Measurements from ENCODE around the gene DSP.

DNA sequence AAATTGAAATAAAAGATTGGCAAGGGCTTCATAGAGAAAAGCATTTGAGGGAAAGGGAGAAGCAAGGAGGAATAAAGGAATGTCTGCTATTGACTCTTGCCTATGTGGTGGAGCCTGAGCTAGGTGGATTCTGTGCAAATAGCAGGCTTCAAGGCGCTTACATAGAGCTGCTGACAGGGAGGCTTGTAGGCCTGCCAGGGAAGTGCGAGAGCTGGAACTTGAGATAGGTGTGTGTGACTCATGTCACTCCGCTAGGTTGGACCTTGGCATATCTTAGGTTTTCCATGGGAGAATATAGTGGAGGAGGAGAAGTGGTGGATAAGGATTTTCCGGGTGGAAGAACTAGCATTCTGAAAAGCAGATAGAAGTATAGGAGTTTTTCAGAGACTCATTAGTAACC, 62.5 kb downstream of the DSP start:
- TF ChIP-seq, protein P1, sequence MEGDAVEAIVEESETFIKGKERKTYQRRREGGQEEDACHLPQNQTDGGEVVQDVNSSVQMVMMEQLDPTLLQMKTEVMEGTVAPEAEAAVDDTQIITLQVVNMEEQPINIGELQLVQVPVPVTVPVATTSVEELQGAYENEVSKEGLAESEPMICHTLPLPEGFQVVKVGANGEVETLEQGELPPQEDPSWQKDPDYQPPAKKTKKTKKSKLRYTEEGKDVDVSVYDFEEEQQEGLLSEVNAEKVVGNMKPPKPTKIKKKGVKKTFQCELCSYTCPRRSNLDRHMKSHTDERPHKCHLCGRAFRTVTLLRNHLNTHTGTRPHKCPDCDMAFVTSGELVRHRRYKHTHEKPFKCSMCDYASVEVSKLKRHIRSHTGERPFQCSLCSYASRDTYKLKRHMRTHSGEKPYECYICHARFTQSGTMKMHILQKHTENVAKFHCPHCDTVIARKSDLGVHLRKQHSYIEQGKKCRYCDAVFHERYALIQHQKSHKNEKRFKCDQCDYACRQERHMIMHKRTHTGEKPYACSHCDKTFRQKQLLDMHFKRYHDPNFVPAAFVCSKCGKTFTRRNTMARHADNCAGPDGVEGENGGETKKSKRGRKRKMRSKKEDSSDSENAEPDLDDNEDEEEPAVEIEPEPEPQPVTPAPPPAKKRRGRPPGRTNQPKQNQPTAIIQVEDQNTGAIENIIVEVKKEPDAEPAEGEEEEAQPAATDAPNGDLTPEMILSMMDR (IDR thresholded peaks at IDR 0.05) = no peak
- TF ChIP-seq ELF4 (CRISPR knock-in tag; IDR thresholded peaks at IDR 0.05; ENCODE audit: low read depth) (no peak), PRRX2 (CRISPR knock-in tag; IDR thresholded peaks at IDR 0.05) (no peak), SOX15 (CRISPR knock-in tag; IDR thresholded peaks at IDR 0.05) (no peak)
